COLO668 (cell line): ENCODE results near the gene PTPRD.

Experiments
- DNase-seq: peaks from one replicate; lab custom pipeline; 2025; ENCODE audit not compliant: unreplicated experiment; lab: John Stamatoyannopoulos, UW

PTPRD gene

DNA sequence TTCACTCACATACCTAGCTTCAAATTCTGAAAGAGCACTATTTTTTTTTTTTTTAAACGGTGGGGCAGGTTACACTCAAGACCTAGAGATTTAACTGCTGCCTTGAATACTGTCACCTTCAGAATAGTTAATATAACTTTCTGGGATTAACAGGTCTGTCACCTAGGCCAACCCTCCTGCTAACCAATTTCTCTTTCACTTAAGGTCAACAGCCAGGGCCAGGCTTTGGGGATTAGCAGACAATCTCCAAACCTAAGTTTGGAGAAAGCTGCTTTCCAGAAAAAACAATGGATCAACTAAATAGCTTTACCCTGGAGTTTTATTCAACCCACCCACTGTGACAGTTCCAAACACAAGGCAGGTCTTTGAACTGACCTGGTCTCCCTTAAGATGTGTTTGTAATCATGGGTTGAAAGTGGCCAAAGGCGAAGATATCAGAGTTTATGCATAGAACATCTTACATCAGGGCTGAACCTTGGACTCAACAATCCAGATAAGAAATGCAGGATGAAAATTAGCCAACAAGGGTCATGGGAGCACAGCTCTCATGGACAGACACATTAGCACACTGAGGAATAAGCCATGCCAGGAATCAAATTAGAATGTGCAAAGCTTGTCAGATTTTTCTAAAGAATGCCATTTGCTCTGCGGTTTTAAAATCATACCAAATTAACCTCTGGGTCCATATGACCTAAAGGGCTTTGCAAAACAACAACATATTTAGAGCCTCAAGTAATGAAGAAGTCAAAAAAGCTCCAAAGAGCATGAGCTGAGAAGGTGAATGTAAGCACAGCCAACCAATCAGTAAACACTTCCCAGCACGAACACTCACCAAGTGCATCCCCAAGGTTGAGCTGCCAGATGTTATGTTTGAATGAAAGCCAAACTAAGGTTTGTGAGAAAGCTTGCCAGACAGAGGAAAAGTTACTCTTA, 2274.7 kb downstream of the PTPRD start:
- no peak for DNase-seq

DNA sequence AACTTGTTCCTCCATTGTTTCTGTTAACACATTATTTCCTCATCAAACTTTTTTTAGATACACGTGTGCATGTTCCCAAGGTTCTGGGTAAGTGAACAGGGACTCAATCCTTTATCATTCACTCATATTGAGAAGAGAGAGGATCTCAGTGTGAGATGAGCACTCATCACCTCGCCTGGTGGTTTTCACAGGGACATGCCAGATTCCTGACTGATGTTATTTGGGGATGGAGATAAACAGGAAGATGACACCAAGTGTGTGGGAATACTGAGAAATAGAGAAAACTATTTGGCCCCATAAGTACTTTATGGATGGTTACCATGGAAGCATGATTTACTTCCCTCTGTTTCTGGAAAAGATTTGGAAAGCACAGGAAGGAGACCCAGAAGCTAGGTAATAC, 2279.9 kb downstream of the PTPRD start:
- no peak for DNase-seq

DNA sequence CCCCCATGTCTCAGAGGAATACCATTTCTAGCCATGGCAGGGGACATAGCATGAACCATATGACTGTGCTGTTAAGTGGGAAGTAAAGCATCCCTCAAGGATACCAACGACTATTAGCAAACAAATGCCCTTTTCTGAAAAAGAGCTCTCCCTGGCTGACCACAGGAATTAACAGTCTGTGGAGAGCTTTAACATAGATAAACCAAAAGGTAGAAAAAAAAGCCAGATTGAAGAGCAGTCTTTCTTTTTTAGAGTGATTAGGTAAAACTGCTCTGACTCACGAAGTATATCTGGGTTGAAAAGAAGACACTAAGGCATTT, 2280.5 kb downstream of the PTPRD start:
- DNase-seq, result no peak

DNA sequence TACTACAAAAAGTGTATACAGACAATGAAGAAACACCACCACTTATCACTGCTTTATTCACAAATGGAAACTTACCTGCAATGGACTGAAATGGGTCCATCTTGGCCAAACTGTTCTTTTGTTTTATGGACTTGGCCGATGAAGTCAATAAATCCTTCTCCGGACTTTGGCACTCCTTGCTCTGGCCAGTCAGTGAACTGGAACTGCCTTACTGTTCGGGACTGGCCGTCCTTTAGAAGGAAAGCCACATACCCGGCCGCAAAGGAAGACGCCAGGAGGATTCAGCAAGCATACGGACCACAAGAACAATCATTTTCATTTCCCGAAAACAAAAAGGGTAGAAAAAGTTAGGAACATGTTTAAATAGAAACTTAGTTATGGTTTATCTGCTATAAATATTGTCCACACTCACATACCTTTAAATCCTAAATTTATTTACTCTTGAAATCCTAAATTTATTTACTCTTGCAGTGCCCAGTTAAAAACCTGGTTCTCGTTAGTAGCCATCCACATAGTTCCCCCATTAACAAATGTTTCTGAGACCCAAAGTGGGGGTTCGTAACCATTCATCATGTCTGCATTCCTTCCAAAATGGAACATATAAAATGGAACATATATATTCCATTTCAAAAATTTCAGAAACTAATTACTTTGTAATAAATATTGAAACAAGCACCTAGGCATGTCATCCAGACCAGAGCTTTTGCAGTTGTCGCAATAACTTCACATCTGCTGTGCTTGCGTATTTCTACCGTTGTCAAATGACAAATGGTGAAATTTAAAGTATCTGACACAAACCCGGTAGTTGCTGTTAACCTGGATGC, 2281.1 kb downstream of the PTPRD start:
- DNase-seq, result no peak

DNA sequence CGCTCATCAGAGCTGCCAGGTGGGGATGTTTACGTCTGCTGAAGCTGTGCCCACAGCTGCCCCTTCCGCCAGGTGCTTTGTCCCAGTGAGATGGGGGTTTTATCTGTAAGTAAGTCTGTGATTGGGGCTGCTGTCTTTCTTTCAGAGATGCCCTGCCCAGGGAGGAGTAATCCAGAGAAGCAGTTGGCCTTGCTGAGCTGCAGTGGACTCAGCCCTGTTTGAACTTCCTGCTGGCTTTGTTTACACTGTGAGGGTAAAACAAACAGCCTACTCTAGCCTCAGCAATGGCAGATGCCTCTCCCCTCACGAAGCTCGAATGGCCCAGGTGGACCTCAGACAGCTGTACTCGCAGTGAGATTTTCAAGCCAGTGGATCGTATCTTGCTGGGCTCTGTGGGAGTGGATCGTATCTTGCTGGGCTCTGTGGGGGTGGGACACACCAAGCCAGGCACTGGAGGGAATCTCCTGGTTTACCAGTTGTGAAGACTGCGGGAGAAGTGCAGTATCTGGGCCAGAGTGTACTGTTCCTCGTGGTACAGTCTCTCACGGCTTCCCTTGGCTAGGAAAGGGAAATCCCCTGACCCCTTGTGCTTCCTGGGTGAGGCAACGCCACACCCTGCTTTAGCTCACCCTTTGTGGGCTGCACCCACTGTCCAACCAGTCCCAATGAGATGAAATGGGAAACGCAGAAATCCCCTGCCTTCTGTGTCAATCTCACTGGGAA, 2283.1 kb downstream of the PTPRD start:
- peak; percentile 82 for DNase-seq

- no peak for DNase-seq
Measured at GRCh38 chr9:8315211-8315610, 2297.6 kb downstream of the PTPRD start.

DNA sequence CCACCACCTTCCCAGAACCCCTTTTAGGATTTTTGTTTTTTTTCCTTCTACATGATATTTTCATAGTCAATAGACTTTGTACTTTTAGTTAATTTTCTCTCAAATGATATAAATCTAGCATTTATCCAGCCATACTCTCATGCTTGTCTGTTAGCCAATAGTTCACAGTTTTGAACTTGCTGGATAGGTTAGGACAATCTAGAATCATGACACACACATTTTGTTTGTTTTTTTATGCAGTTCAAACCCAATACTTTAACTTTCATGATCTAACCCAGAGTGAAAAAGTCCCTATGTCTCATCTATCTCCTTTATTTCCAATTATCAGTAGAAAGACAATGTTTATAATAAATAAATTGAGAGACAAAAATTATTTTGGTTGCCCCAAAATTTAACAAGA, 2303.5 kb downstream of the PTPRD start:
- DNase-seq, result no peak

DNA sequence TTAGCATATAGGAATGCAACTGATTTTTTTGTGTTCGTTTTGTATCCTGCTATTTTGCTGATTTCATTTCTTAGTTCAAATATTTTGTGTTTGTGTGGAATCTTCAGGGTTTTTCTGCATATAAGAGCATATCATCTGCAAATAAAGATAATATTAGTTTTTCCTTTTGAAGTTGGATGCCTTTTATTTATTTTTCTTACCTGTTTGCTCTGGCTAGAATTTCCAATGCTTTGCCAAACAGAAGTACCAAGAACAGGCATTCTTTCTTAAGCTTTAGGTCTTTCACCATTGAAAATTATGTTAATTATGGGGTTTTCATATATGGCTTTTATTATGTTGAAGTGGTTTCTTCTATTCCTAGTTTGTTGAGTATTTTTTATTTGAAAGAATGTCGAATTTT, 2308.1 kb downstream of the PTPRD start:
- no peak for DNase-seq

DNA sequence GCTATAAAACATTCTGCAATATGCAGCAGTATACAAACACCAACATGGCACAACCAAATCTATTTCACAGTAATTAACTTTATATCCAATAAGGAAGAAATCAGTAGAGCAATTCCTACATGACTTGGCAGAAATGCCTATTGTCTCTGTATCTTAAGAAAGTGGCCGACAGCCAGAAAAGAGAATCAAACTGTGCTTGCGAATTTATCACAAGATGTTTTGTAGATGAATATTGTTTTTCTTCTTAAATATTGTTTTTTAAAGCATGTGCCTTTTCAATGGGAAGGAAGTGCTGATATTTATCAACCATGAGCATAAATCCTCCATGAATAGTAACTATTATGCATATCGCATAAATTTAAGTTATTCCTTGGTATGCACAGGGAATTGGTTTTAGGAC, 2311.5 kb downstream of the PTPRD start:
- DNase-seq, result no peak

- DNase-seq, result no peak
Measured at GRCh38 chr9:8297047-8297446, 2315.8 kb downstream of the PTPRD start.

DNA sequence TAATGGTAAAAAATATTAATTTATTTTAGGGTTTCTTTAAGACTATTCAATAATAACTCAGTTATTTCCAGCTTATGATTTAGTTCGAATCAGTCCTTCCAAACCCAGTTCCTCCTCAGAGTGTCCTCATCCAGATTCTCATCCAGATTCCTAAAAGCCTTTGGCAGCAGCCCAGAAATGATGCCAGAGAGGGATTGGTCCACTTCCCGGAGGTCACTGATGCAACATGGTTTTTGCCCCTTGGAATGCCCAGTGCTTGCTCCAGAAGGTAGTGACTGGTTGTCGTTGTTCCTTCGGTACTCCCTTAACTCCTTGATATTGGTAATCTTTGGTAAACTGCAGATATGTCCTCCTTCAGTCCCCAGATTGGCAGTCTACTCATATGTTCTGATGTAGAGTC, 2320.1 kb downstream of the PTPRD start:
- no peak for DNase-seq

DNA sequence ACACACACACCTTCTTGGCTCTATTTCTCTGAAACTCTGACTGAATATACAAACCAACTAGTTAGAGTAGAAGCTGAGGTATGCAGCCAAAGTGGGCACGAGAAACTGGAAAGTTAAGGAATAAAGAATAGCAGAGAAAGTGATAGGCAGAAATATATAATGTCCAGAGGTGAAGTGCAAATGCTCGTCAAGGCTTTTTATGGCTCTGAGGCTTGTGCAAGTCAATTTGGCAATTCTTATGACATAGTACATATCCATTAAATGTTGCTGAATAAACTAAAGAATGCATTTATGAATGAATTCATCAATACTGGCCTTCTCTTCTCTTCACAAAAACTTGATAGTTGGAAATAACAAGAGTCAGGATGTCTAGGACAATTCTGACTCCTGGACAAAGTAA, 2323.1 kb downstream of the PTPRD start:
- DNase-seq, result no peak

- no peak for DNase-seq
Measured at GRCh38 chr9:8287970-8288369, 2324.8 kb downstream of the PTPRD start.

- DNase-seq, result no peak
Measured at GRCh38 chr9:8287501-8287900, 2325.3 kb downstream of the PTPRD start.

GRCh38 chr9:8284884-8285283, 2327.9 kb downstream of the PTPRD start:
- DNase-seq, result no peak

GRCh38 chr9:8282535-8282934, 2330.3 kb downstream of the PTPRD start:
- no peak for DNase-seq

DNA sequence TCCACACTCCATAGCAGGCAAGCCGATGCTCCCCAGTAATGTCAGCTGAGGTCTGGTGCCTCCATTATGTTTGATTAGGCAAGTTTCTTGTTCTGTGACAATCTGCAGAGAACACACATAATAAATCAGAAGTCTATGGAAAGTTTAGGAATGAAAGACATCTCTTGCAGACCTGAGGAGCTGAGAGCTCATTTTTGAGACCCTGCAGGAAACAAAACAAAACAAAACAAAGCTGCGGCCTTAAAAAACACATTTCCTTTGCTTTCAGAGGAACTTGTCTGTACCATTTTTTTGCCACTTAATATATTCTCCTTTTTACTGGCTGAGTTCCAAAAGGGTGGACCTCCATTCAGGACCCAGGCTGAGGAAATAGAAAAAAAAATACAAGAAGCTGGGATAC, 2332.0 kb downstream of the PTPRD start:
- DNase-seq, result no peak

DNA sequence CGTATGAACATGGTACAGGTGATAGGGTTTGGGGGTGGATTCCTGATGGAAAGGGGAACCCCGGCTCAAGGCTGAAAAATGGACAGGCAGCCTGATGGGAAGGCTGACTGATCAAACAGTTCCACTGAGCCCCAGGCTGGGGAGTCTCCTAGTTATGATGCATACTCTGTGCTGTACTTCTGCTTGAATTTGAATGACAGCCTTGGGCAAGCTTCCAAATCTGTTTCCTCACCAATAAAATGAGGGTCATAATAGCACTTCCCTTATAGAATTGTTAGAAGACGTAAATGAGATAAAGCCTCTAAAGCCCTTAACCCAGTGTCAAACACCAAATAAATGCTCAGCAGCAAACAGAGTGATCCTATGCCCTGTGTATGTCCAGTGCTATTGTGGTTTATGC, 2334.8 kb downstream of the PTPRD start:
- DNase-seq, result no peak

GRCh38 chr9:8270235-8270634, 2342.6 kb downstream of the PTPRD start:
- no peak for DNase-seq

- DNase-seq, result no peak
Measured at GRCh38 chr9:8268881-8269280, 2343.9 kb downstream of the PTPRD start.

- DNase-seq, result no peak
Measured at GRCh38 chr9:8268216-8268878, 2344.5 kb downstream of the PTPRD start.
